Peyer's patch (tissue), 4 donors: ENCODE results near the gene NLGN1. TPM values are rescaled to one million over a fixed set of nuclear protein-coding genes. Genes with fewer than 3 reads are reported as not detected.
"Not testable (repeated sequence)": the region's sequence is repeated elsewhere in the genome, so short reads cannot be mapped to it uniquely, and the experiment has no call there.

Source experiments
- DNase-seq, 3 donors: peaks; one replicate each; pipeline ENCODE4 v3.0.0-alpha.2; 2017 to 2019
- H3K27ac ChIP-seq, 4 donors: fragments of 200-600 bp; sonication (generic); one replicate each; pipeline ENCODE4 v1.5.1; 2016 to 2019
- H3K27me3 ChIP-seq, 2 donors: fragments of 200-600 bp; sonication (generic); one replicate each; pipeline ENCODE4 v1.5.1; 2019
- H3K36me3 ChIP-seq, 3 donors: fragments of 200-600 bp; sonication (generic); one replicate each; pipeline ENCODE4 v1.5.1; 2016 to 2019
- H3K4me1 ChIP-seq, 4 donors: fragments of 200-600 bp; sonication (generic); one replicate each; pipeline ENCODE4 v1.5.1; 2016 to 2019
- H3K4me3 ChIP-seq, 4 donors: fragments of 200-600 bp; sonication (generic); 1 replicate in 3 of 4; 2 replicates in 1 of 4; pipeline ENCODE4 v1.5.1; 2016 to 2019; ENCODE audit warnings: mild to moderate bottlenecking in 1 of 4
- H3K9me3 ChIP-seq, 4 donors: fragments of 200-600 bp; sonication (generic); one replicate each; pipeline ENCODE4 v1.5.1; 2016 to 2019; ENCODE audit warnings: mild to moderate bottlenecking in 1 of 4
- CTCF ChIP-seq, 6 experiments: fragments of 450-650 bp in 4 of 6; fragments of 200-600 bp in 2 of 6; sonication (generic) in 1 of 6; IDR thresholded peaks; one replicate each; pipeline ENCODE4 v1.5.1; 2017 to 2019; ENCODE audit warnings: antibody characterized with exemption in 6 of 6, mild to moderate bottlenecking in 3 of 6, moderate library complexity in 1 of 6
- POLR2A ChIP-seq, 2 donors: fragments of 450-650 bp; IDR thresholded peaks; one replicate each; pipeline ENCODE4 v1.5.1; 2017; ENCODE audit warnings: antibody characterized with exemption in 2 of 2, mild to moderate bottlenecking in 2 of 2, moderate library complexity in 2 of 2
- total RNA-seq, 4 donors: library from RNA; depleted of rRNA; stranded (reverse); fragments of >200 nt; gene quantifications; one replicate each; pipeline ENCODE4 v1.1.0, GENCODE V29; 2016

NLGN1 gene
- total RNA-seq, 4 donors from 2014 or later, result 0.18 to 3.3 (median 1.3) TPM

GRCh38 chr3:173440514-173440913 lies 43.0 kb downstream of the NLGN1 start:
- Histone ChIP-seq H3K36me3 (no peaks in the 10 kb centered on the region), H3K27ac (no peak overlapping the region), H3K27me3 (no peaks in the 10 kb centered on the region), H3K4me1 (no peaks in the 10 kb centered on the region), H3K4me3 (no peak overlapping the region), H3K9me3 (no peaks in the 10 kb centered on the region)
- DNase-seq, result no peak
- TF ChIP-seq CTCF (IDR thresholded peaks at IDR 0.05) (no peak), POLR2A (IDR thresholded peaks at IDR 0.05) (no peak)

GRCh38 chr3:173451561-173451960 lies 54.0 kb downstream of the NLGN1 start:
- not testable (repeated sequence) for H3K4me1 ChIP-seq, DNase-seq

GRCh38 chr3:173463250-173463649 lies 65.7 kb downstream of the NLGN1 start:
- Histone ChIP-seq H3K4me3 (no peak overlapping the region), H3K27ac (no peak overlapping the region)
- TF ChIP-seq CTCF (IDR thresholded peaks at IDR 0.05) (no peak), POLR2A (IDR thresholded peaks at IDR 0.05) (no peak)

More at GRCh38 chr3:173451561-173451960, 54.0 kb downstream of the NLGN1 start:
- not testable (repeated sequence) for H3K36me3 ChIP-seq, H3K27ac ChIP-seq, H3K9me3 ChIP-seq, H3K27me3 ChIP-seq, H3K4me3 ChIP-seq

GRCh38 chr3:173465112-173465511 lies 67.6 kb downstream of the NLGN1 start:
- TF ChIP-seq CTCF (IDR thresholded peaks at IDR 0.05), result no peak
- no peak for TF ChIP-seq POLR2A (IDR thresholded peaks at IDR 0.05)
- Histone ChIP-seq H3K4me3 (no peak overlapping the region), H3K4me1 (no peaks in the 10 kb centered on the region), H3K36me3 (no peaks in the 10 kb centered on the region), H3K27me3 (no peaks in the 10 kb centered on the region), H3K27ac (no peak overlapping the region), H3K9me3 (no peaks in the 10 kb centered on the region)
- no peak for DNase-seq

More at GRCh38 chr3:173463250-173463649, 65.7 kb downstream of the NLGN1 start:
- no peaks in the 10 kb centered on the region for H3K27me3 ChIP-seq
- no peaks in the 10 kb centered on the region for H3K36me3 ChIP-seq
- no peaks in the 10 kb centered on the region for H3K9me3 ChIP-seq
- H3K4me1 ChIP-seq, result no peaks in the 10 kb centered on the region
- no peak for DNase-seq

- no peaks in the 10 kb centered on the region for H3K4me1 ChIP-seq
- no peak overlapping the region for H3K27ac ChIP-seq
- no peak overlapping the region for H3K4me3 ChIP-seq
Observed at GRCh38 chr3:173465898-173466678, 68.5 kb downstream of the NLGN1 start.

More at GRCh38 chr3:173465898-173466678, 68.5 kb downstream of the NLGN1 start:
- DNase-seq, result no peak
- TF ChIP-seq CTCF (IDR thresholded peaks at IDR 0.05) (no peak), POLR2A (IDR thresholded peaks at IDR 0.05) (no peak)
- H3K36me3 ChIP-seq, result no peaks in the 10 kb centered on the region
- no peaks in the 10 kb centered on the region for H3K27me3 ChIP-seq
- H3K9me3 ChIP-seq, result no peaks in the 10 kb centered on the region
